Epithelial cell of proximal tubule (primary cell): ENCODE measurements around the gene PLPP3. TPM values are rescaled to one million over a fixed set of nuclear protein-coding genes. Genes with fewer than 3 reads are reported as not detected.
A peak's percentile ranks its signal among the peaks of the same experiment; 100 is the strongest.

ENCODE experiments used
- DNase-seq: peaks from one replicate; pipeline ENCODE4 v3.0.0-alpha.2; 2011; ENCODE audit warnings: low read depth
- H3K4me3 ChIP-seq: 2 replicates; pipeline ENCODE4 v1.5.1; 2011; ENCODE audit warnings: low read depth, mild to moderate bottlenecking, low read length
- CTCF ChIP-seq: conservative IDR thresholded peaks from 2 replicates; pipeline ENCODE4 v1.5.1; 2012; ENCODE audit warnings: low read depth, mild to moderate bottlenecking, low read length
- total RNA-seq: library from RNA; depleted of rRNA; stranded (reverse); fragments of >200 nt; gene quantifications from 2 replicates; pipeline ENCODE4 v1.2.3, GENCODE V29; 2015

Gene PLPP3
- total RNA-seq, 1 donor from 2014 or later: 2.2 TPM

GRCh38 chr1:56450004-56450666 is 129.2 kb downstream of the PLPP3 start:
- no peak for TF ChIP-seq CTCF
- no peak for DNase-seq
- H3K4me3 ChIP-seq: no peak overlapping the region

DNA sequence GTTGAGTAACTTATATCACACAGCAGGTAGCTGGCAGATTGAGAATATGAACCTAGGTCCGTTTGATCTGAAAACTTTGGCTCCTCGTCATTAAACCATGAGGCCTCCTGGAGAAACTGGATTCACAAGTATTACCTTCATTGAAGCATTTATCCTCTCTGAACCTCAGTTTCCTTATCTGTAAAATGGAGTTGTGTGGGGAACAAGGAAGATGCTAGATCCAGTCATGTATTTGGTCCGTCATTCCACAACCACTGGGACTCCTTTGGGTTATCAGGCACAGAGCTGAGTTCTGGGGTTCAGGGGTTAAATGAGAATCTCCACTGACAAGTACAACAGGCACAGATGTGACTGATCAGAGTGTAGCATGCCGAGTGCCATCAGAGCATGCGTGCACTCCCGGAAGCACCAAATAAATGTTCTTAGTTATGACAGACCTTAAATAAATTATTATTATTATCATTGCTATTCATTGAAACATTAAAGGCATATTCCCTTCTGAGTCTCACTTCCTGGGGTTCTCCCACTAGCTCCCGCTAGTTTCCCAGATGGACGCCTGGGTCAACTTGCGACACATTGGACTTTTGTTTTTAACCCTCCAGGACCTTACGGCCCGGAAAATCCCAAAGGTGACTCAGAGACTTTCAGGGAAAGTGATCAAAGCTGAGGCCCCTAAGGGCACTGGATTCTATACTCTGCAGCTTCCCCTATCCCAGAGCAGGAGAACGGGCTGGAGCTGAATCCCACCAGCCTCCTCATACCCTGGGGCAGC is 130.6 kb downstream of the PLPP3 start:
- H3K4me3 ChIP-seq: no peak overlapping the region
- no peak for TF ChIP-seq CTCF
- DNase-seq: peak; percentile 78

DNA sequence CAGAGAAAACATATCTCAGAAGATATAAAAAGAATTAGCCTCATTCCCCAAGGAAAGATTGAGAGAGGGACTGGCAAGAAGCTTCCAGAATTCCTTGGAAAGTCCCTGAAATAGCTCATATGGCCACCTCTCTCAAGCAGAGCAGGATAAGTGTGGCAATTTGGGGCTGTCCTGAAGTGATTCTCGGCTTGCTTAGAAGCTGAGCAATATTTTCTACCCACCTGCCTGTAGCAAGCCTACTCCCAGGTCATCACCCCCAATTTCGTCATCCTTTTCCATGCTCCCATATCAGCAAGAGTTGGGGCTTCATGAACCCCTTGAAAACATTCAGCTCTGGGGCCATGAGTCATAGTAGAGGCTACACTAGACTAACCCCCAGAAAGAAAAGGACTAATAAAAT is 131.5 kb downstream of the PLPP3 start:
- no peak overlapping the region for H3K4me3 ChIP-seq
- no peak for TF ChIP-seq CTCF
- no peak for DNase-seq

GRCh38 chr1:56446531-56447098 is 132.7 kb downstream of the PLPP3 start:
- no peak for TF ChIP-seq CTCF
- no peak overlapping the region for H3K4me3 ChIP-seq
- no peak for DNase-seq

- TF ChIP-seq CTCF: no peak
- DNase-seq: no peak
- H3K4me3 ChIP-seq: no peak overlapping the region
These were observed 134.3 kb downstream of the PLPP3 start for GRCh38 chr1:56444960-56445646.

Other genes with a start within 250 kb of the PLPP3 start
- gene PRKAA2, start 65.8 kb upstream of the PLPP3 start, total RNA-seq: 6.4 and 8.4 TPM in 2 replicates
- not detected in 2 replicates for gene FYB2, start 239.8 kb upstream of the PLPP3 start, total RNA-seq